Mesenchymal stem cell (in vitro differentiated cells and primary cell): ENCODE data around the gene SUN1.

Source experiments
- DNase-seq: peaks from one replicate; pipeline ENCODE4 v3.0.0-alpha.2; 2013
- H2AFZ ChIP-seq: one replicate; pipeline ENCODE4 v1.6.1; 2013; ENCODE audit warnings: low read depth, mild to moderate bottlenecking, control low read depth, inconsistent platforms, low read length, moderate library complexity
- H2AK5ac ChIP-seq: 2 replicates; pipeline ENCODE4 v1.6.1; 2013; ENCODE audit warnings: low read length, moderate library complexity, mild to moderate bottlenecking, inconsistent platforms; ENCODE audit not compliant: severe bottlenecking
- H2BK120ac ChIP-seq: one replicate; pipeline ENCODE4 v1.6.1; 2013; ENCODE audit warnings: low read depth, mild to moderate bottlenecking, inconsistent platforms, low read length, moderate library complexity
- H2BK12ac ChIP-seq, 2 experiments: one replicate each; pipeline ENCODE4 v1.6.1; 2013; ENCODE audit warnings: inconsistent platforms in 2 of 2, low read length in 2 of 2, mild to moderate bottlenecking in 2 of 2, moderate library complexity in 2 of 2, control low read depth in 1 of 2
- H2BK15ac ChIP-seq: one replicate; pipeline ENCODE4 v1.6.1; 2013; ENCODE audit warnings: mild to moderate bottlenecking, low read depth, inconsistent platforms; ENCODE audit not compliant: poor library complexity, severe bottlenecking
- H2BK5ac ChIP-seq: 2 replicates; pipeline ENCODE4 v1.6.1; 2013; ENCODE audit warnings: low read depth, mild to moderate bottlenecking, low read length, control low read depth, inconsistent platforms; ENCODE audit not compliant: poor library complexity, severe bottlenecking
- H3K14ac ChIP-seq, 2 experiments: one replicate each; pipeline ENCODE4 v1.6.1; 2013; ENCODE audit warnings: inconsistent platforms in 2 of 2, low read length in 2 of 2, control low read depth in 1 of 2, mild to moderate bottlenecking in 1 of 2, moderate library complexity in 1 of 2
- H3K18ac ChIP-seq, 2 experiments: one replicate each; pipeline ENCODE4 v1.6.1; 2013; ENCODE audit warnings: inconsistent platforms in 2 of 2, low read length in 2 of 2, control low read depth in 1 of 2, low read depth in 1 of 2, mild to moderate bottlenecking in 1 of 2
- H3K23ac ChIP-seq, 2 experiments: one replicate each; pipeline ENCODE4 v1.6.1; 2013; ENCODE audit warnings: inconsistent platforms in 2 of 2, low read length in 2 of 2, mild to moderate bottlenecking in 2 of 2, moderate library complexity in 2 of 2, control low read depth in 1 of 2
- H3K27ac ChIP-seq: 2 replicates; pipeline ENCODE4 v1.5.1; 2013; ENCODE audit warnings: mild to moderate bottlenecking, moderate library complexity, low read length, control low read depth, inconsistent platforms; ENCODE audit not compliant: poor library complexity, severe bottlenecking
- H3K27me3 ChIP-seq, 2 experiments: 2 replicates each; pipeline versions ENCODE4 v1.6.1 to v1.7.0; 2013; ENCODE audit warnings: low read length in 2 of 2, mild to moderate bottlenecking in 2 of 2, moderate library complexity in 2 of 2, control low read depth in 1 of 2, inconsistent platforms in 1 of 2; ENCODE audit not compliant: control insufficient read depth in 1 of 2, insufficient read depth in 1 of 2
- H3K36me3 ChIP-seq, 2 experiments: 2 replicates each; pipeline versions ENCODE4 v1.6.1 to v1.7.0; 2013; ENCODE audit warnings: low read length in 2 of 2, control low read depth in 1 of 2, inconsistent platforms in 1 of 2, low read depth in 1 of 2, mild to moderate bottlenecking in 1 of 2; ENCODE audit not compliant: insufficient read depth in 2 of 2, control insufficient read depth in 1 of 2
- H3K4ac ChIP-seq, 2 experiments: one replicate each; pipeline ENCODE4 v1.6.1; 2013; ENCODE audit warnings: inconsistent platforms in 2 of 2, low read length in 2 of 2, mild to moderate bottlenecking in 2 of 2, moderate library complexity in 2 of 2, control low read depth in 1 of 2, low read depth in 1 of 2
- H3K4me1 ChIP-seq: 2 replicates; pipeline ENCODE4 v1.6.1; 2013; ENCODE audit warnings: low read depth, low read length, control low read depth; ENCODE audit not compliant: control insufficient read depth, insufficient read depth
- H3K4me2 ChIP-seq: 2 replicates; pipeline ENCODE4 v1.6.1; 2013; ENCODE audit warnings: low read length, mild to moderate bottlenecking, inconsistent platforms; ENCODE audit not compliant: poor library complexity, severe bottlenecking
- H3K4me3 ChIP-seq, 2 experiments: 2 replicates each; pipeline versions ENCODE4 v1.5.1 to v1.7.0; 2013; ENCODE audit warnings: low read length in 2 of 2, mild to moderate bottlenecking in 2 of 2, control low read depth in 1 of 2, low read depth in 1 of 2; ENCODE audit not compliant: insufficient read depth in 1 of 2
- H3K79me1 ChIP-seq: replicated peaks from 2 replicates; pipeline ENCODE4 v1.6.1; 2013; ENCODE audit warnings: mild to moderate bottlenecking, control low read depth, low read length, inconsistent platforms; ENCODE audit not compliant: poor library complexity, severe bottlenecking
- H3K9ac ChIP-seq: 2 replicates; pipeline ENCODE4 v1.7.0; 2013; ENCODE audit warnings: mild to moderate bottlenecking, low read length, moderate library complexity
- H3K9me3 ChIP-seq: 2 replicates; pipeline ENCODE4 v1.7.0; 2013; ENCODE audit warnings: mild to moderate bottlenecking, low read length; ENCODE audit not compliant: control insufficient read depth
- H4K8ac ChIP-seq: one replicate; pipeline ENCODE4 v1.6.1; 2013; ENCODE audit warnings: inconsistent platforms, mild to moderate bottlenecking, low read length, moderate library complexity
- H4K91ac ChIP-seq: one replicate; pipeline ENCODE4 v1.6.1; 2013; ENCODE audit warnings: mild to moderate bottlenecking, low read length, inconsistent platforms
- WGBS: methylation state at CpG from one replicate; pipeline ENCODE4 v1.1.7; 2013; ENCODE audit warnings: mixed read lengths; 5-methylcytosine and 5-hydroxymethylcytosine counted together

SUN1 gene

DNA sequence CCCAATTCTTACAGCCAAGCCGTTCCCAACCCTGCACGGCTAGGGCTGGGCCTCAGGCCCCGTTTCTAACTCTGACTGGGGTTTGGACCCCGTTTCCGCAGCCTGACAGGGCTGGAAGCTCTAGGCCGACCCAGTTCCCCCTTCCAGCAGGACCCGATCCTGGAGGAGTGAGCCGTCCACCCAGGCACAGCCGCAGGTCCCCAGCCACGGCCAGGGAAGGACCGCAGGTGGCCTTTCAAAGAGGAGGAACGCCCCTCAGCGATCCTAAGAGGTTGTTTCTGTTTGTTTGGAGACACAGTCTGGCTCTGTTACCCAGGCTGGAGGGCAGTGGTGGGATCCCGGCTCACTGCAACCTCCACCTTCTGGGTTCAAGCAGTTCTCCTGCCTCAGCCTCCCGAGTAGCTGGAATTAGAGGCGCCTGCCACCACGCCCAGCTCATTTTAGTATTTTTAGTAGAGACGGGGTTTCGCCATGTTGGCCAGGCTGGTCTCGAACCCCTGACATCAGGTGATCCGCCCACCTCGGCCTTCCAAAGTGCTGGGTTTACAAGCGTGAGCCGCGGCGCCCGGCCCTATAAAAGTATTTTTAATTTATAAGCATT, 43.3 kb downstream of the SUN1 start:
- Histone ChIP-seq H2BK12ac (peak overlapping the region; percentile 76 to 85), H3K4me1 (peaks cover 16% of the 10 kb centered on the region), H3K18ac (peak overlapping the region; percentile 63 to 73), H4K8ac (peak overlapping the region; percentile 99), H3K14ac (no peak overlapping the region), H3K27ac (peak overlapping the region; percentile 19), H2BK15ac (peak overlapping the region; percentile 87), H4K91ac (peak overlapping the region; percentile 94), H2AK5ac (peak overlapping the region; percentile 79), H3K4ac (peak overlapping the region; percentile 77 to 97), H3K27me3 (no peaks in the 10 kb centered on the region), H3K4me2 (peak overlapping the region; percentile 59), H3K36me3 (peaks cover 28 to 46% of the 10 kb centered on the region in 2 experiments), H3K9ac (peak overlapping the region; percentile 86), H3K79me1 (peaks cover 11% of the 10 kb centered on the region), H3K9me3 (no peaks in the 10 kb centered on the region), H2BK5ac (no peak overlapping the region), H3K4me3 (peak overlapping the region; percentile 48 to 61), H2BK120ac (peak overlapping the region; percentile 82), H2AFZ (no peak overlapping the region), H3K23ac (no peak overlapping the region)
- DNase-seq = no peak
- 98% methylated on average over 19 of the region's 27 CpGs for WGBS

DNA sequence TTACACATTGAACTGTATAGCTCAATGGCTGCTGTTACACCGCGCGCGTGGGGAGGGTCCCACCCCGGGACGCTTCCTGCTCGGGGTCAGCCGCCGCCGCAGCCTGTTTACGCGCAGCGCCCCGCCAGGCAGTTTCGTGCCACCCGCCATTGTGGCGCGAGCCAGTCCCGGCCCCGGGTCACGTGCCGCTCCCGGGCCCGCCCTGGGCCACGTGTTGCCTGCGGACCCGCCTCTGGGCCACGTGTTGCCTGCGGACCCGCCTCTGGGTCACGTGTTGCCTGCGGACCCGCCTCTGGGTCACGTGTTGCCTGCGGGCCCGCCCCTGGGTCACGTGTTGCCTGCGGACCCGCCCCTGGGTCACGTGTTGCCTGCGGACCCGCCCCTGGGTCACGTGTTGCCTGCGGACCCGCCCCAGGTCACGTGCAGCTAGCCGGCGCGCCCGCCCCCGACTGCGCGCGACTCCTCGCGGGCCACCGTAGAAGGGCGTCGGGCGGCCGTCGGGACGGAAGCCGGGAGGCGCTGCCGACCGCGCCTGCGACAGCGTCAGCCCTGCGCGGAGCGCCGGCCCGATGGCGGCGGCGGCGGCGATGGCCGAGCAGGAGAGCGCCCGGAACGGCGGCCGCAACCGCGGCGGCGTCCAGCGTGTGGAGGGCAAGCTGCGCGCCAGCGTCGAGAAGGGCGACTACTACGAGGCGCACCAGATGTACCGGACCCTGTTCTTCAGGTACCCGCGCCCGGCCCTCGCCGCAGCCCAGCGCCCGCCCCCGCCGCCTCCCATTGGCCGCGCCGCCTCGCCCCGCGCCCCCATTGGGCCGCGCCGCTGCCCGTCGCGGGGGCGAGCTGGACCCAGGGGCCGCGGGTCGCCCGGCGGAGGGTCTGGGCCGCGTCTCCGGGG, 44.0 kb downstream of the SUN1 start, which contains the start of gene GET4:
Gene GET4 (plus strand): TSS at position 478 of the 895 bp plus-strand sequence. CDS start 92 bp downstream, at position 570.
- H2BK120ac ChIP-seq = peak within 1 kb of the TSS; percentile 82
- no peaks in the 10 kb centered on the region for H3K9me3 ChIP-seq
- peak within 1 kb of the TSS; percentile 76 to 85 for H2BK12ac ChIP-seq
- peaks cover 18% of the 10 kb centered on the region for H3K4me1 ChIP-seq
- peak within 1 kb of the TSS; percentile 90 for H3K9ac ChIP-seq
- H2AK5ac ChIP-seq = peak within 1 kb of the TSS; percentile 79
- H3K4ac ChIP-seq = peak within 1 kb of the TSS; percentile 84 to 98
- no peak within 1 kb of the TSS for H2BK5ac ChIP-seq
- peaks cover 25 to 42% of the 10 kb centered on the region in 2 experiments for H3K36me3 ChIP-seq
- H3K27me3 ChIP-seq = no peaks in the 10 kb centered on the region
- H3K14ac ChIP-seq = peak within 1 kb of the TSS in 1 of 2 experiments; percentile 82
- DNase-seq = peak; percentile 93
- WGBS = 3% methylated on average over 93 of the region's 129 CpGs
- H4K8ac ChIP-seq = peak within 1 kb of the TSS; percentile 99
- H3K18ac ChIP-seq = peak within 1 kb of the TSS; percentile 94 to 97
- H2AFZ ChIP-seq = peak within 1 kb of the TSS; percentile 77
- peak within 1 kb of the TSS; percentile 90 to 95 for H3K4me3 ChIP-seq
- peak within 1 kb of the TSS; percentile 83 for H3K4me2 ChIP-seq
- H3K79me1 ChIP-seq = peaks cover 11% of the 10 kb centered on the region
- peak within 1 kb of the TSS; percentile 60 for H3K27ac ChIP-seq
- H3K23ac ChIP-seq = peak within 1 kb of the TSS in 1 of 2 experiments; percentile 53
- H2BK15ac ChIP-seq = peak within 1 kb of the TSS; percentile 87
- peak within 1 kb of the TSS; percentile 94 for H4K91ac ChIP-seq

DNA sequence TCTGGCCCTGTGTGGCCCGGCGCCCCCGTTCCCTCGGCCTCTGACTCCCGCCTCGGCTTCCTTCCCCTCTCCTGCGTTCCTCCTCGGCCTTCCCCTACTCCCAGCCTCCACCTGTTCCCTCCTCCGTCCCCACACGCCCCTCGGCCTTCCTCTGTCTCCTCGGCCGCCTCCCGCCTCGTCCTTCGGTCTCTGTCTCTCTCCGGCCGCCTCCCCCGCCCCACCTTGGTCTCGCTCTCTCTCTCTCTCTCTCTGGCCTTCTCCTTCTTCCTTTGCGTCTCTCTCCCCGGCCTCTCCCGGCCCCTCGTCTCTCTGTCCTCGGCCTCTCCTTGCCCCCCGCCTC, 44.7 kb downstream of the SUN1 start:
- H3K79me1 ChIP-seq = peaks cover 11% of the 10 kb centered on the region
- H2BK5ac ChIP-seq = no peak overlapping the region
- H3K4ac ChIP-seq = peak overlapping the region in 1 of 2 experiments; percentile 42
- peak overlapping the region; percentile 83 for H3K4me2 ChIP-seq
- no peak overlapping the region for H4K8ac ChIP-seq
- peak overlapping the region; percentile 54 for H2BK120ac ChIP-seq
- H3K14ac ChIP-seq = peak overlapping the region in 1 of 2 experiments; percentile 82
- no peak overlapping the region for H2BK15ac ChIP-seq
- no peak overlapping the region for H2AK5ac ChIP-seq
- peak overlapping the region; percentile 10 for H2AFZ ChIP-seq
- no peaks in the 10 kb centered on the region for H3K9me3 ChIP-seq
- peak overlapping the region in 1 of 2 experiments; percentile 53 for H3K23ac ChIP-seq
- H3K4me1 ChIP-seq = peaks cover 17% of the 10 kb centered on the region
- peaks cover 24 to 36% of the 10 kb centered on the region in 2 experiments for H3K36me3 ChIP-seq
- peak overlapping the region in 1 of 2 experiments; percentile 90 for H3K18ac ChIP-seq
- H3K27me3 ChIP-seq = no peaks in the 10 kb centered on the region
- DNase-seq = peak; percentile 40
- H2BK12ac ChIP-seq = peak overlapping the region in 1 of 2 experiments; percentile 60
- H3K4me3 ChIP-seq = peak overlapping the region; percentile 90 to 95
- H4K91ac ChIP-seq = peak overlapping the region; percentile 70
- H3K27ac ChIP-seq = peak overlapping the region; percentile 60
- WGBS = 1% methylated on average over 26 of the region's 26 CpGs
- peak overlapping the region; percentile 90 for H3K9ac ChIP-seq
